Mucosa of descending colon (tissue), 3 donors: Measurements from ENCODE around the gene GPR157. TPM values are rescaled to one million over a fixed set of nuclear protein-coding genes. Genes with fewer than 3 reads are reported as not detected.

Experiments
- ATAC-seq: fragments of 200-7000 bp; cut with Tn5 transposase; one replicate; pipeline ENCODE4 v1.9.1; 2020; ENCODE audit warnings: mild to moderate bottlenecking, moderate library complexity
- DNase-seq, 3 donors: peaks; one replicate each; pipeline ENCODE4 v3.0.0-alpha.2; 2020
- H3K36me3 ChIP-seq: fragments of 200-600 bp; one replicate; pipeline ENCODE4 v1.8.0; 2021; ENCODE audit warnings: low read depth, mild to moderate bottlenecking
- H3K4me1 ChIP-seq: fragments of 200-600 bp; one replicate; pipeline ENCODE4 v1.8.0; 2021; ENCODE audit warnings: low read depth, mild to moderate bottlenecking
- H3K4me3 ChIP-seq: fragments of 200-600 bp; one replicate; pipeline ENCODE4 v1.8.0; 2021; ENCODE audit warnings: mild to moderate bottlenecking
- H3K9me3 ChIP-seq: fragments of 200-600 bp; one replicate; pipeline ENCODE4 v1.8.0; 2021; ENCODE audit warnings: mild to moderate bottlenecking
- CTCF ChIP-seq: fragments of 200-600 bp; IDR thresholded peaks from one replicate; pipeline ENCODE4 v1.8.0; 2022; ENCODE audit warnings: antibody characterized with exemption, mild to moderate bottlenecking
- intact Hi-C, 2 donors: fragments of 100-400 bp; cut with DNase I in 1 of 2; cut with micrococcal nuclease in 1 of 2; formaldehyde crosslinking; loops; one replicate each; pipeline versions ENCODE4 v1.11.0 to v1.11.1; 2022; cut with DNase I, micrococcal nuclease
- total RNA-seq, 3 donors: library from RNA; stranded (reverse); fragmentation: NEBNext Ultra II Directional in 2 of 3; extraction: Animal tissue kit (Norgen Biotek cat#: 25700) in 2 of 3; gene quantifications; one replicate each; pipeline versions ENCODE4 v1.2.1 to v1.2.4, GENCODE V29; 2021 to 2023
- donor health status: DM: no; HTN: no; CAD: no; lungs with moderate emphysema.
- donor health status: DM: no; HTN: no; CAD: no.
- donor health status: DM: no; HTN: yes; CAD: no.

GPR157 gene
- total RNA-seq, 3 donors from 2014 or later: 7.0 to 8.7 (median 8.1) TPM

GRCh38 chr1:9111357-9111691 lies 17.6 kb downstream of the GPR157 start:
- intact Hi-C loops: loop anchor here (2.0 to 10.0 kb wide), 2 partner anchors 83 to 85 kb away; no protein-coding TSS in a partner anchor

GRCh38 chr1:9110669-9111356 lies 18.1 kb downstream of the GPR157 start:
- Histone ChIP-seq H3K36me3 (no peaks in the 10 kb centered on the region), H3K9me3 (no peaks in the 10 kb centered on the region), H3K4me3 (no peak overlapping the region), H3K4me1 (peaks cover 5% of the 10 kb centered on the region)
- DNase-seq (peak; percentile 86 to 94 (median 90)), ATAC-seq (peak; percentile 80)
- intact Hi-C loops: loop anchor here (2.0 to 10.0 kb wide), 2 partner anchors 84 to 86 kb away; no protein-coding TSS in a partner anchor
- TF ChIP-seq CTCF: peak; percentile 88

More at GRCh38 chr1:9111357-9111691, 17.6 kb downstream of the GPR157 start:
- no peaks in the 10 kb centered on the region for H3K9me3 ChIP-seq
- no peak for TF ChIP-seq CTCF
- no peak overlapping the region for H3K4me3 ChIP-seq
- no peak for DNase-seq
- H3K36me3 ChIP-seq: no peaks in the 10 kb centered on the region
- no peak for ATAC-seq
- H3K4me1 ChIP-seq: peaks cover 5% of the 10 kb centered on the region

- ATAC-seq (no peak), DNase-seq (peak in 1 of 3 donors; percentile 16)
- intact Hi-C loops: no loop called here
- no peaks in the 10 kb centered on the region for H3K9me3 ChIP-seq
- H3K36me3 ChIP-seq: no peaks in the 10 kb centered on the region
- no peaks in the 10 kb centered on the region for H3K4me1 ChIP-seq
- H3K4me3 ChIP-seq: no peak overlapping the region
- TF ChIP-seq CTCF: no peak
Observed at GRCh38 chr1:9108056-9108665, 20.7 kb downstream of the GPR157 start.

- ATAC-seq (no peak), DNase-seq (peak in 1 of 3 donors; percentile 12)
- H3K4me3 ChIP-seq: no peak overlapping the region
- no peak for TF ChIP-seq CTCF
- H3K4me1 ChIP-seq: no peaks in the 10 kb centered on the region
- intact Hi-C loops: no loop called here
- H3K9me3 ChIP-seq: no peaks in the 10 kb centered on the region
- no peaks in the 10 kb centered on the region for H3K36me3 ChIP-seq
Observed at GRCh38 chr1:9107136-9107535, 21.8 kb downstream of the GPR157 start.

GRCh38 chr1:9106286-9106685 lies 22.6 kb downstream of the GPR157 start:
- intact Hi-C loops: no loop called here
- no peak for TF ChIP-seq CTCF
- H3K36me3 ChIP-seq: no peaks in the 10 kb centered on the region
- no peak overlapping the region for H3K4me3 ChIP-seq
- ATAC-seq (no peak), DNase-seq (peak in 1 of 3 donors; percentile 34)
- H3K4me1 ChIP-seq: no peaks in the 10 kb centered on the region
- no peaks in the 10 kb centered on the region for H3K9me3 ChIP-seq
